Left forelimb (tissue), 1 donor: ENCODE measurements around the gene HCAR2.
A peak's percentile ranks its signal among the peaks of the same experiment; 100 is the strongest.
"Not testable (repeated sequence)": the region's sequence is repeated elsewhere in the genome, so short reads cannot be mapped to it uniquely, and the experiment has no call there.

ENCODE experiments used
- DNase-seq: peaks from one replicate; pipeline ENCODE4 v3.0.0-alpha.2; 2018; ENCODE audit warnings: low spot score

Gene HCAR2

GRCh38 chr12:122702890-122703611 is at the start of gene HCAR2:
HCAR2 (minus strand) TSS chr12:122703357; CDS start chr12:122703283, 74 bp downstream.
- DNase-seq, result not testable (repeated sequence)

GRCh38 chr12:122752464-122753318 is 49.5 kb upstream of the HCAR2 start, which contains the start of gene DENR:
DENR (plus strand) TSS chr12:122752824; CDS start chr12:122753702, 878 bp downstream.
- DNase-seq, result peak; percentile 98

GRCh38 chr12:122750781-122751515 is 47.8 kb upstream of the HCAR2 start:
- DNase-seq, result not testable (repeated sequence)

GRCh38 chr12:122749569-122750332 is 46.6 kb upstream of the HCAR2 start:
- no peak for DNase-seq

- no peak for DNase-seq
Measured at GRCh38 chr12:122747224-122748135, 44.3 kb upstream of the HCAR2 start.

- DNase-seq, result no peak
Measured at GRCh38 chr12:122743895-122744525, 40.9 kb upstream of the HCAR2 start.

GRCh38 chr12:122740351-122740750 is 37.2 kb upstream of the HCAR2 start:
- no peak for DNase-seq

GRCh38 chr12:122738571-122738970 is 35.4 kb upstream of the HCAR2 start:
- DNase-seq, result no peak

- no peak for DNase-seq
Measured at GRCh38 chr12:122732611-122733010, 29.5 kb upstream of the HCAR2 start.

- no peak for DNase-seq
Measured at GRCh38 chr12:122732170-122732569, 29.0 kb upstream of the HCAR2 start.

GRCh38 chr12:122730215-122731014 is 27.3 kb upstream of the HCAR2 start, which contains the start of gene HCAR1:
HCAR1 (minus strand) TSS chr12:122730844; CDS start chr12:122730339, 505 bp downstream.
- DNase-seq, result no peak

GRCh38 chr12:122729583-122730214 is 26.5 kb upstream of the HCAR2 start:
- DNase-seq, result no peak

- DNase-seq, result no peak
Measured at GRCh38 chr12:122726080-122726558, 23.0 kb upstream of the HCAR2 start.

- no peak for DNase-seq
Measured at GRCh38 chr12:122725452-122726079, 22.4 kb upstream of the HCAR2 start.

GRCh38 chr12:122724641-122725243 is 21.6 kb upstream of the HCAR2 start:
- no peak for DNase-seq

- DNase-seq, result no peak
Measured at GRCh38 chr12:122722387-122722786, 19.2 kb upstream of the HCAR2 start.

- no peak for DNase-seq
Measured at GRCh38 chr12:122721057-122721545, 17.9 kb upstream of the HCAR2 start.
